ENCODE data around the gene SLC9A9. TPM values are rescaled to one million over a fixed set of nuclear protein-coding genes. Genes with fewer than 3 reads are reported as not detected.

SLC9A9 gene
- total and polyA plus RNA-seq, 2 of the 8 experiments (the other 6 are each of a cell fraction or from before 2014, with no cell fraction given): 0.48 to 1.1 TPM

DNA sequence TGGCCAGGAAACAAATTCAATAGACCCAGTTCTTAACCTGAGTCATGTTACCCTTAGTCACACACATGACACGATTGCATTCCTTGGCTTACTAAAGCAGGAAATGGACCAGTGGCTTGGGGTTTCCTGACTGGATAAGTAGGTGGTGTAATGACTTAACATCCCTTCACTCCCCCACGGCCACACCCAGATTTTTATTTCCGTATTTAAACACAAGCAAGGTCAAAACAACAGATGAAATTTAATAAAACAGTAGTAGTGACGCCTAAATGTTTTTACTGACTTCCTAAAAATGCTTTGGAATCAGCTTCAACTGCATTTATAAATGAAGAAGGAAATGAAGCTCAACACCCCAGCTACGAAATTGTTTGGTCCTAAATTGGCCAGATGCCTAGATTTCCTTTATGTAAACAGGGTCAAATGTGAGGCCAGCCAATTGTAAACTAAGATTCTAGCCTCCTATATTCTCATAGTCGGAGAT lies 404.4 kb downstream of the SLC9A9 start:
- no peak overlapping the region for H3K4ac ChIP-seq (replicated peaks; ENCODE audit: insufficient read length, low read depth, low read length)
- no peak for FAIRE-seq
- no peak overlapping the region for H3K56ac ChIP-seq (replicated peaks; ENCODE audit: insufficient read length, low read depth, low read length)
- 85% methylated on average over 6 of the region's 6 CpGs; no CpG with 5 or more reads in 1 of the 2 experiments for WGBS, 2 experiments (ENCODE audit: extremely low coverage in 1 of 2, insufficient coverage in 1 of 2, insufficient read length in 1 of 2, insufficient replicate concordance in 2 of 2, low coverage in 1 of 2, low lambda C conversion rate in 2 of 2, missing lambda C conversion rate in 1 of 2)
- no peak overlapping the region for H3K9ac ChIP-seq (replicated peaks in 1 of 4; ENCODE audit: extremely low read depth in 1 of 4, low read depth in 3 of 4, low read length in 3 of 4)
- H2BK15ac ChIP-seq (ENCODE audit: low read length): no peak overlapping the region
- H3K18ac ChIP-seq (ENCODE audit: extremely low read depth, low read length): no peak overlapping the region
- H3K4me2 ChIP-seq (ENCODE audit: insufficient read depth in 1 of 2, low read depth in 2 of 2, low read length in 2 of 2): no peak overlapping the region
- no peak overlapping the region for H2AFZ ChIP-seq (ENCODE audit: low read length)
- DNase-seq (ENCODE audit: low read depth in 1 of 2, low spot score in 2 of 2): no peak
- H3K23ac ChIP-seq (ENCODE audit: insufficient read length): no peak overlapping the region
- H3K36me3 ChIP-seq (ENCODE audit: control insufficient read depth in 2 of 4, insufficient read depth in 4 of 4, low read length in 3 of 4): no peaks in the 10 kb centered on the region
- no peaks in the 10 kb centered on the region for H3K27me3 ChIP-seq (replicated peaks in 1 of 4; ENCODE audit: control insufficient read depth in 3 of 4, extremely low read depth in 1 of 4, insufficient read depth in 3 of 4, low read length in 3 of 4)
- H4K20me1 ChIP-seq (replicated peaks in 1 of 2; ENCODE audit: control insufficient read depth in 1 of 2, insufficient read depth in 2 of 2, low read length in 2 of 2): no peaks in the 10 kb centered on the region
- H3K23me2 ChIP-seq (ENCODE audit: low read depth, low read length): peaks cover 3% of the 10 kb centered on the region; the same call in 1 of the 2 replicates
- no peak overlapping the region for H4K5ac ChIP-seq (ENCODE audit: insufficient read length, low read depth, low read length)
- no peak overlapping the region for H4K91ac ChIP-seq (replicated peaks; ENCODE audit: insufficient read length, low read length)
- H2BK12ac ChIP-seq (ENCODE audit: low read depth, low read length): no peak overlapping the region
- H3K27ac ChIP-seq (ENCODE audit: low read depth, low read length): no peak overlapping the region
- H3K14ac ChIP-seq (ENCODE audit: insufficient read length): no peak overlapping the region
- ChIA-PET POLR2A (ENCODE audit: partially characterized antibody) (no interaction called here), CTCF (ENCODE audit: partially characterized antibody) (interaction anchor here (1.4 to 8.2 kb wide), 3 partner anchors 12 to 201 kb away, joined by 3 to 66 read pairs (median 6); no protein-coding TSS in a partner anchor)
- H2BK20ac ChIP-seq (ENCODE audit: low read length): no peak overlapping the region
- no peaks in the 10 kb centered on the region for H3K9me3 ChIP-seq (ENCODE audit: insufficient read depth in 2 of 2, low read depth in 1 of 2, low read length in 1 of 2)
- H2BK5ac ChIP-seq (ENCODE audit: low read depth, low read length): no peak overlapping the region
- no peaks in the 10 kb centered on the region for H3K79me2 ChIP-seq (ENCODE audit: control insufficient read depth in 1 of 2, insufficient read depth in 2 of 2, low read length in 2 of 2)
- H3K4me3 ChIP-seq (ENCODE audit: extremely low read depth in 1 of 4, insufficient read depth in 2 of 4, low read depth in 3 of 4, low read length in 4 of 4): no peak overlapping the region
- H3K4me1 ChIP-seq (replicated peaks in 1 of 4; ENCODE audit: control insufficient read depth in 3 of 4, insufficient read depth in 4 of 4, low read length in 3 of 4): no peaks in the 10 kb centered on the region
- H3K79me1 ChIP-seq (ENCODE audit: low read depth, low read length): no peaks in the 10 kb centered on the region
- H2BK120ac ChIP-seq (replicated peaks; ENCODE audit: low read depth, low read length): no peak overlapping the region
- H4K8ac ChIP-seq (ENCODE audit: extremely low read depth, insufficient read depth, low read length): no peak overlapping the region
- no peak overlapping the region for H2AK5ac ChIP-seq (ENCODE audit: low read depth, low read length)
- TF ChIP-seq SIX5 (IDR thresholded peaks at IDR 0.05; ENCODE audit: low read depth, low read length): no peak
- no peak for TF ChIP-seq SIN3A (conservative IDR thresholded peaks at IDR 0.05 in 1 of 2, IDR thresholded peaks at IDR 0.05 in 1 of 2; ENCODE audit: low read depth in 1 of 2, low read length in 2 of 2)
- no peak for TF ChIP-seq ZNF274 (IDR thresholded peaks at IDR 0.05; ENCODE audit: borderline replicate concordance, extremely low read depth, low read length)
- no peak for TF ChIP-seq GABPA (IDR thresholded peaks at IDR 0.05; ENCODE audit: borderline replicate concordance, insufficient read depth, low read length)
- TF ChIP-seq PHF8 (conservative IDR thresholded peaks at IDR 0.05; ENCODE audit: low read depth, low read length): no peak
- no peak for TF ChIP-seq EP300 (IDR thresholded peaks at IDR 0.05; ENCODE audit: borderline replicate concordance in 1 of 2, low read depth in 2 of 2, low read length in 2 of 2)
- TF ChIP-seq HDAC2 (IDR thresholded peaks at IDR 0.05; ENCODE audit: borderline replicate concordance in 1 of 2, low read depth in 2 of 2, low read length in 2 of 2): no peak
- no peak for TF ChIP-seq TCF12 (IDR thresholded peaks at IDR 0.05; ENCODE audit: low read depth, low read length)
- TF ChIP-seq TAF7 (optimal IDR thresholded peaks at IDR 0.05; ENCODE audit: borderline replicate concordance, low read depth, low read length): no peak
- no peak for TF ChIP-seq SP2 (IDR thresholded peaks at IDR 0.05; ENCODE audit: low read length)
- TF ChIP-seq KDM5A (IDR thresholded peaks at IDR 0.05; ENCODE audit: low read length): no peak
- no peak for TF ChIP-seq YY1 (IDR thresholded peaks at IDR 0.05; ENCODE audit: low read depth, low read length)
